DND-41 (cell line): ENCODE measurements around the gene TBATA.

ENCODE experiments used
- CTCF ChIP-seq: IDR thresholded peaks from 2 replicates; pipeline ENCODE4 v1.5.1; 2012; ENCODE audit warnings: borderline replicate concordance, low read length, moderate library complexity, mild to moderate bottlenecking; ENCODE audit not compliant: poor library complexity, severe bottlenecking; ENCODE audit errors: extremely low read depth
- EZH2 ChIP-seq: IDR thresholded peaks from 3 replicates; pipeline ENCODE4 v1.6.1; 2012; ENCODE audit warnings: borderline replicate concordance, low read depth, mild to moderate bottlenecking, moderate library complexity, low read length, inconsistent platforms; ENCODE audit not compliant: severe bottlenecking

- TF ChIP-seq CTCF (no peak), EZH2 (no peak)
Observed at GRCh38 chr10:70779088-70779487, 6.1 kb downstream of the TBATA start.
